GM12878 (cell line): ENCODE data around the gene TAF6. TPM values are rescaled to one million over a fixed set of nuclear protein-coding genes. Genes with fewer than 3 reads are reported as not detected.

Experiments used
- CBFB ChIP-seq: IDR thresholded peaks from 2 replicates; pipeline ENCODE4 v1.6.1; 2016; ENCODE audit warnings: antibody characterized with exemption, low read depth
- CBX3 ChIP-seq: fragments of 200-600 bp; sonication (generic); IDR thresholded peaks from 2 replicates; pipeline ENCODE4 v1.6.1; 2016; ENCODE audit warnings: low read depth, borderline replicate concordance
- CHD2 ChIP-seq: IDR thresholded peaks from 2 replicates; pipeline ENCODE4 v1.6.1; 2011; ENCODE audit warnings: low read depth, low read length, improper control_type of control experiment, borderline replicate concordance
- CREB1 ChIP-seq: IDR thresholded peaks from 2 replicates; pipeline ENCODE4 v1.6.1; 2012; ENCODE audit warnings: low read depth, mild to moderate bottlenecking, inconsistent platforms
- DPF2 ChIP-seq: fragments of 450-650 bp; IDR thresholded peaks from 2 replicates; pipeline ENCODE4 v1.6.1; 2017; ENCODE audit warnings: mild to moderate bottlenecking
- FOXK2 ChIP-seq: fragments of 450-650 bp; IDR thresholded peaks from 2 replicates; pipeline ENCODE4 v1.6.1; 2017; ENCODE audit warnings: mild to moderate bottlenecking, moderate library complexity
- FOXM1 ChIP-seq: IDR thresholded peaks from 2 replicates; pipeline ENCODE4 v1.6.1; 2012; ENCODE audit warnings: low read depth, mild to moderate bottlenecking, inconsistent platforms, low read length, moderate library complexity
- GATAD2B ChIP-seq: fragments of 450-650 bp; conservative IDR thresholded peaks from 2 replicates; pipeline ENCODE4 v1.6.1; 2017; ENCODE audit warnings: low read depth, mild to moderate bottlenecking, moderate library complexity
- HCFC1 ChIP-seq: fragments of 150-350 bp; IDR thresholded peaks from 2 replicates; pipeline ENCODE4 v1.6.1; 2014; ENCODE audit warnings: low read length
- NFIC ChIP-seq: IDR thresholded peaks from 2 replicates; pipeline ENCODE4 v1.6.1; 2012; ENCODE audit warnings: low read depth, mild to moderate bottlenecking, inconsistent platforms, low read length, moderate library complexity
- NKRF ChIP-seq: fragments of 450-650 bp; conservative IDR thresholded peaks from 2 replicates; pipeline ENCODE4 v1.6.1; 2017; ENCODE audit warnings: mild to moderate bottlenecking, moderate library complexity
- NR2F1 ChIP-seq: fragments of 450-650 bp; conservative IDR thresholded peaks from 2 replicates; pipeline ENCODE4 v1.6.1; 2017; ENCODE audit warnings: mild to moderate bottlenecking
- PML ChIP-seq: IDR thresholded peaks from 2 replicates; pipeline ENCODE4 v1.6.1; 2012; ENCODE audit warnings: low read length, inconsistent platforms
- POLR2A ChIP-seq: IDR thresholded peaks from 2 replicates; pipeline ENCODE4 v1.6.1; 2011; ENCODE audit warnings: low read depth, mild to moderate bottlenecking, low read length
- RAD21 ChIP-seq: IDR thresholded peaks from 2 replicates; pipeline ENCODE4 v1.6.1; 2011; ENCODE audit warnings: mild to moderate bottlenecking, low read depth, low read length, moderate library complexity; ENCODE audit not compliant: insufficient read depth
- RUNX3 ChIP-seq: IDR thresholded peaks from 2 replicates; pipeline ENCODE4 v1.6.1; 2012; ENCODE audit warnings: low read length, inconsistent platforms
- SIX5 ChIP-seq: IDR thresholded peaks from 2 replicates; pipeline ENCODE4 v1.6.1; 2011; ENCODE audit warnings: mild to moderate bottlenecking, low read depth, low read length, moderate library complexity; ENCODE audit not compliant: severe bottlenecking
- SMC3 ChIP-seq: IDR thresholded peaks from 2 replicates; pipeline ENCODE4 v1.6.1; 2011; ENCODE audit warnings: low read length, improper control_type of control experiment, borderline replicate concordance
- SP1 ChIP-seq: IDR thresholded peaks from one replicate; pipeline ENCODE4 v1.6.1; 2011; ENCODE audit warnings: low read depth, low read length
- STAT1 ChIP-seq: fragments of 450-650 bp; conservative IDR thresholded peaks from 2 replicates; pipeline ENCODE4 v1.6.1; 2014; ENCODE audit warnings: antibody characterized with exemption, mild to moderate bottlenecking
- ZNF24 ChIP-seq: fragments of 450-650 bp; IDR thresholded peaks from 2 replicates; pipeline ENCODE4 v1.6.1; 2017; ENCODE audit warnings: antibody characterized with exemption, mild to moderate bottlenecking
- ZNF687 ChIP-seq: fragments of 450-650 bp; IDR thresholded peaks from 2 replicates; pipeline ENCODE4 v1.6.1; 2017; ENCODE audit warnings: mild to moderate bottlenecking, moderate library complexity
- polyA plus RNA-seq, 11 experiments: library from polyadenylated mRNA; depleted of rRNA in 4 of 11; unstranded in 6 of 11; stranded (reverse) in 5 of 11; fragments of >200 nt; fragmentation: Nextera tagmentation in 4 of 11; fragmentation: Illumina TruSeq in 1 of 11; extraction: Ambion mirVana in 4 of 11; extraction: Trizol in 1 of 11; gene quantifications; 1 replicate in 1 of 11; 2 replicates in 10 of 11; pipeline versions ENCODE4 v1.2.1 to v1.2.3, GENCODE V29; 2011 to 2016; ENCODE audit warnings: inconsistent platforms in 2 of 11, missing spikeins in 2 of 11, low read depth in 1 of 11
- total RNA-seq, 4 experiments: library from RNA; depleted of rRNA in 3 of 4; stranded (reverse); fragments of >200 nt in 3 of 4; fragmentation: Illumina TruSeq in 1 of 4; extraction: Trizol in 1 of 4; gene quantifications; 2 replicates each; pipeline versions ENCODE4 v1.2.1 to v1.2.3, GENCODE V29; 2013 to 2021
- TF ChIP-seq, protein P1 (sequence below): fragments of 450-650 bp; IDR thresholded peaks from 2 replicates; pipeline ENCODE4 v1.6.1; 2017; ENCODE audit warnings: antibody characterized with exemption, mild to moderate bottlenecking, moderate library complexity

TAF6 gene
- total and polyA plus RNA-seq, 10 of the 15 experiments (the other 5 are each of a cell fraction or from before 2014, with no cell fraction given), result 0.27 to 42.6 (median 17.0) TPM

- peak; percentile 52; the same call in 1 of the 2 replicates for TF ChIP-seq NKRF
- peak; percentile 62; the same call in 1 of the 2 replicates for TF ChIP-seq NR2F1
- TF ChIP-seq ZNF24, result no peak
- TF ChIP-seq NFIC, result 0 out of 2 replicates have a peak, but pooled peaks have one; percentile 26
- TF ChIP-seq ZNF687, result no peak; the same call in 1 of the 2 replicates
- TF ChIP-seq FOXM1, result no peak
- TF ChIP-seq CBX3, result no peak
- TF ChIP-seq FOXK2, result peak; percentile 97
- peak; percentile 17; the same call in 1 of the 2 replicates for TF ChIP-seq HCFC1
- no peak for TF ChIP-seq STAT1
- peak; percentile 34; the same call in 1 of the 2 replicates for TF ChIP-seq CHD2
- peak; percentile 54 for TF ChIP-seq SIX5
- peak; percentile 79 for TF ChIP-seq POLR2A
- peak; percentile 78; the same call in 1 of the 2 replicates for TF ChIP-seq DPF2
- peak; percentile 88 for TF ChIP-seq CBFB
- TF ChIP-seq RUNX3, result peak; percentile 88
- peak; percentile 83; the same call in 1 of the 2 replicates for TF ChIP-seq GATAD2B
- no peak for TF ChIP-seq RAD21
- peak; percentile 69 for TF ChIP-seq CREB1
- no peak for TF ChIP-seq SP1
- TF ChIP-seq PML, result peak; percentile 96
- no peak for TF ChIP-seq SMC3
- TF ChIP-seq, protein P1, sequence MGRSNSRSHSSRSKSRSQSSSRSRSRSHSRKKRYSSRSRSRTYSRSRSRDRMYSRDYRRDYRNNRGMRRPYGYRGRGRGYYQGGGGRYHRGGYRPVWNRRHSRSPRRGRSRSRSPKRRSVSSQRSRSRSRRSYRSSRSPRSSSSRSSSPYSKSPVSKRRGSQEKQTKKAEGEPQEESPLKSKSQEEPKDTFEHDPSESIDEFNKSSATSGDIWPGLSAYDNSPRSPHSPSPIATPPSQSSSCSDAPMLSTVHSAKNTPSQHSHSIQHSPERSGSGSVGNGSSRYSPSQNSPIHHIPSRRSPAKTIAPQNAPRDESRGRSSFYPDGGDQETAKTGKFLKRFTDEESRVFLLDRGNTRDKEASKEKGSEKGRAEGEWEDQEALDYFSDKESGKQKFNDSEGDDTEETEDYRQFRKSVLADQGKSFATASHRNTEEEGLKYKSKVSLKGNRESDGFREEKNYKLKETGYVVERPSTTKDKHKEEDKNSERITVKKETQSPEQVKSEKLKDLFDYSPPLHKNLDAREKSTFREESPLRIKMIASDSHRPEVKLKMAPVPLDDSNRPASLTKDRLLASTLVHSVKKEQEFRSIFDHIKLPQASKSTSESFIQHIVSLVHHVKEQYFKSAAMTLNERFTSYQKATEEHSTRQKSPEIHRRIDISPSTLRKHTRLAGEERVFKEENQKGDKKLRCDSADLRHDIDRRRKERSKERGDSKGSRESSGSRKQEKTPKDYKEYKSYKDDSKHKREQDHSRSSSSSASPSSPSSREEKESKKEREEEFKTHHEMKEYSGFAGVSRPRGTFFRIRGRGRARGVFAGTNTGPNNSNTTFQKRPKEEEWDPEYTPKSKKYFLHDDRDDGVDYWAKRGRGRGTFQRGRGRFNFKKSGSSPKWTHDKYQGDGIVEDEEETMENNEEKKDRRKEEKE, result peak; percentile 87
Measured at GRCh38 chr7:100126931-100127865, 8.0 kb upstream of the TAF6 start, which contains the start of gene MBLAC1 (continued).
